DMS79 (cell line): ENCODE measurements around the gene TOB1.

ENCODE experiments used
- DNase-seq: peaks from one replicate; lab custom pipeline; 2025; lab: John Stamatoyannopoulos, UW

TOB1 gene, protein sequence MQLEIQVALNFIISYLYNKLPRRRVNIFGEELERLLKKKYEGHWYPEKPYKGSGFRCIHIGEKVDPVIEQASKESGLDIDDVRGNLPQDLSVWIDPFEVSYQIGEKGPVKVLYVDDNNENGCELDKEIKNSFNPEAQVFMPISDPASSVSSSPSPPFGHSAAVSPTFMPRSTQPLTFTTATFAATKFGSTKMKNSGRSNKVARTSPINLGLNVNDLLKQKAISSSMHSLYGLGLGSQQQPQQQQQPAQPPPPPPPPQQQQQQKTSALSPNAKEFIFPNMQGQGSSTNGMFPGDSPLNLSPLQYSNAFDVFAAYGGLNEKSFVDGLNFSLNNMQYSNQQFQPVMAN

GRCh38 chr17:50866261-50866949 is at the start of gene TOB1:
Gene TOB1 (minus strand): TSS chr17:50866354. CDS start chr17:50864017, 2,337 bp downstream.
- DNase-seq: peak; percentile 89

DNA sequence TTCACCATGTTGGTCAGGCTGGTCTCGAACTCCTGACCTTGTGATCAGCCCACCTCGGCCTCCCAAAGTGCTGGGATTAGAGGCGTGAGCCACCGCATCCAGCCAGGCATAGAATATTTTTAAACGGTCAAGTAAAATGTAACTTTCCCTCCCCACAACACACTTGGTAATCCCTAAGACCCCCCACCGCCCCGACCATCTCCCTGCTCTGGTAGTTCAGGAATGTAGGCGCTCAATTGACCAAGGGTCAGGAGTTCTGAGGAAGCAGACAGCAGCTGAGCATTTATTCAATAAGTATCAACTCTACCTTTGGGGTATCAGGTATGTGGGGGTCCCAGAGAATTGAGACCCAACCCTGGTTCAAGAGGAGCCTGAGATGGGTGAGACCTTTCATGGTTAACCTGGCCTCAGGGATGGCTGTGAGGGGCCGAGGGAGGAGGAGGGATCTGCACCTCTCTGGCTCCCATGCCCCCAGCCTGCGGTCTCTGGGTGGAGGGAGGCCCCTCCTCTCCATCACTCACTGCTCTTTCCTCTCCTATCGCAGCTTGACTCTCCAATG is 48.4 kb upstream of the TOB1 start:
- DNase-seq: no peak

DNA sequence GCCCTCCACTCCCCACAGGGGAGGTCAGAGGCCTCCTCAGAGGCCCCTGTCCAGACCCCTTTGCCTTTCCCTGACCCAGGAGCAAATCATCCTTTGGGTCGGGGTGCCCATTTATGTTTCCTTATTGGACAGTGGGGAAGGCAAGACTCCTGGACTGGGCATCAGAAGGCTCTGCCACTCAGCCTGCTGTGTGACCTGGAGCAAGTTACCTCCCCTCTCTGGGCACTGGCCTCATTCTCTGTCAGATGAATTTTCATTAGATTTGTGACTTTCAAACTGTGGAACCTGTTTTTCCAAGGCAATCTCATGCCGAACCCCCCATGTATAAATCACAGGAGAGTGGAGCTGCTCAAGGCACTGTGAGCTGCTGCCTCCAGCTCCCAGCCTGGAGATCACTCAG is 47.0 kb upstream of the TOB1 start:
- DNase-seq: no peak

DNA sequence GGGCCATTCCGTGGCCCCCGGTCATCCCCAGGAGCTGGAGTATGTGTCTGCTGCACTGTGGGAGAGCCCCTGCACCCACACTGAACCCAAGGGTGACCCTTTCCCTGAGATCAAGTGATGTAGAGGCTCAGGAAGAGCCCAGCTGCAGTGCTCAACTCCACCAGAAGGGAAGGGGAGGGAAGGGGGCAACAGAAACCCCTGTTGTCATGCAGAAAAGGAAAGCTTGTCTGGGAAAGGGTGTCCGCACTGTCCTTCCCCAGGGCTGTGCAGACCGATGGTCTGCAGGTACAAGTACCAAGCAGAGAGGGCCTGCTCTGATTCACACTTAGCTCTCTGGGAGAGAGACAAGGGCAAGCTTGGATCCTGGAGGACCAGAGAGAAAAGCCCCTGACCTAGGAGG is 45.7 kb upstream of the TOB1 start:
- DNase-seq: no peak

GRCh38 chr17:50911450-50911849 is 45.3 kb upstream of the TOB1 start:
- DNase-seq: no peak

DNA sequence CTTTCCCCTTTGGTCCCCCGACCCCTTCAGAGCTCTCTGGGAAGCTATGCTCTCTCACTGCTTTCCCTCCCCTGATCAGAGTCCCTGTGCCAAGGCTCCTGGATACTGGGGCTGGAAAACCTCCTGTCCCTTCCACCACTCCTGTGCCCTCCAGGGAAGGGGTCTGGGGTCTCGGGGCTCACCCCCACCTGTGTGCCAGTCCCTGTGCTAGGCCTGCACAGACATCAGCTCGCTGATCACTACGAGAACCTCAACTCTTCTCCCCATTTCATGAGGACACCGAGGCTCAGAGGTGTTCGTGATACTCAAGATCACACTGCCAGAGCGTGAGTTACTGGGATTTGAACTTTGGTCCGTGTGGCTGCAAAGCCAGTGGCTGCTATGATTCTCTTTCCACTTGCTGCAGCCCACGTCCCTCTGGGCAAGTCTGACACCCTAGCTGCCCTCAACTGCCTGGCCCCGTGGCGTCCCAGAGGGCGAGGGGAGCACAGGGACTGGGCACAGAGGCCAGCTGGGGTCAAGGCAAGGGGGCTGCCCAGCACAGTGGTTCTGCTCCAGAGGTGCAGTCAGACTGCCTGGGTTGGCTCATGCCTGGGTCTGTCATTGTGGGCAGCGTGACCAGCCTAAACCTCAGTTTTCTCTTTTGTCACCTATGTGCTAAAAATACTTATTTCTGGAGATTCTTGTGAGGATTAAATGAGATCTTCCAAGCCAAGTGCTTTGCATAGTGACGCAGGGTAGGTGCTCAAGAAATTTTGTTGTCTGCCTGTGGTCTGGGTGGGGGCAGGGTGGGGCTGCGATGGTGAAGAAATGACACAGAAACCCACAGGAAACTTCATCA is 43.8 kb upstream of the TOB1 start:
- no peak for DNase-seq

- DNase-seq: no peak
Measured at GRCh38 chr17:50908860-50909764, 43.0 kb upstream of the TOB1 start.

DNA sequence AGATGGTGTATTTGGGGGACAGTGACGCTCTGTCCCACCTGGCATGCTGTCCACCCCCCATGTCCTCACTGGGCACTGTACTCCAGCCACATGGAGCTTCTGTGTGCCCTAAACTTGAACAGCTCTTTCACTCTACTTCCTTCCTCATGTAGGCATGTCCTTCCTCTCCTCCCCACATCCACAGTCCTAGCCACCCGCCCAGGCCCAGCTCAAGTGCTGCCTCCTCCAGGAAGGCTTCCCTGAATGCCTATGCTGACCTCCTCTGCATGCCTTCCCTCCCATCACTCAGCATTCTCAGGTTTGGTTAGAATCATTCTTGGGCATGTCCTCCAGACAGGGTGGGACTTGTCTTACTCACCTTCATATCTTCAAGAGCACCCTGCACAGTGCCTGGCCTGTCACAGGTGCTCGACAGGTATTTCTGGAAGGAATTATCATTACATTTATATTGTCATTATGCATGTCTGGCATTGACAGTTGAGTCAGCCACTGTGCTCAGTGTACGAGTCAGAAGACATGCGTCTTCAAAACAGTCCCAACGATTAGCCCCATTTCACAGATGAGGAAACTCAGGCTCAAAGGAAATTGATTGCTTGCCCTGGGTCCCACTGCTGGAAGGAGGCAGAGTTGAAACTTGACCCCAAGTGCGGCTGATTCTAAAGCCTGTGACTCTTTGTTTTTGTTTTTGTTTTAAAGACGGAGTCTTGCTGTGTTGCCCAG is 42.1 kb upstream of the TOB1 start:
- DNase-seq: no peak

DNA sequence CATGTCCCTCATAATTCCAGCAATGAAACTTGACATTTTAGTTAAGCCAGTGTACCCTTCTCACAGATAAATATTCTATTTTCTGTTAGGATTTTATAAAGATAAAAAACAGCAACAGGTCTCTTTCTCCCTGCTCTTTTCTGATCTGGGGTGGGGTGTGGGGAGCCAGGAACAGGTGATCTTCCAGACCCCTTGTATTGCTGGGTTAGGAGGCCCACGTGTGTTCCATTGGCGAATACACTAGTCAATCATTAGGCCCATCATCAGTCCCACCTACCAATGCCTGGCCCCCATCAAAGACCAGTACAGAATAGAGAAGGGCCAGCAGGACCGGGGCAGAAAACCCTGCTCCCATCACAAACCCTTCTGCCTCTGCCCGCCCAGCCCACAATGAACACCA is 40.3 kb upstream of the TOB1 start:
- DNase-seq: no peak

DNA sequence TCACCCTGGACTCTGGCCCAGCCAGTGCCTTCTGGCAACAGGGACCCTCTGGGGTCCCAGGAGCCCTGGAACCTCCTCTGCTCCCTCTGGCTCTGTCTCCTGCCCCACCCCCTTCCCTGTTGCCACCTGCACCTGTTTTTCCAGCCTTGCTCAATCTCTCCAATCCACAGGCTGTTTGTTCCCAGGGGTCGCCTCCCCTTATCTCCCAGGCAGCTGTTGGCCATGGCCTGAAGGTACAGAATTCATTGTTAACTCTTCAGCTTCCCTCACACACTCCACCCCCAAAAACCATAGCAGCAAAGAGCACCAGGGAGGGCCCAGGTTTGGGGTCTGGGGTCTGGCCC is 39.3 kb upstream of the TOB1 start:
- peak; percentile 30 for DNase-seq

GRCh38 chr17:50904518-50905459 is 38.6 kb upstream of the TOB1 start:
- DNase-seq: peak; percentile 83

DNA sequence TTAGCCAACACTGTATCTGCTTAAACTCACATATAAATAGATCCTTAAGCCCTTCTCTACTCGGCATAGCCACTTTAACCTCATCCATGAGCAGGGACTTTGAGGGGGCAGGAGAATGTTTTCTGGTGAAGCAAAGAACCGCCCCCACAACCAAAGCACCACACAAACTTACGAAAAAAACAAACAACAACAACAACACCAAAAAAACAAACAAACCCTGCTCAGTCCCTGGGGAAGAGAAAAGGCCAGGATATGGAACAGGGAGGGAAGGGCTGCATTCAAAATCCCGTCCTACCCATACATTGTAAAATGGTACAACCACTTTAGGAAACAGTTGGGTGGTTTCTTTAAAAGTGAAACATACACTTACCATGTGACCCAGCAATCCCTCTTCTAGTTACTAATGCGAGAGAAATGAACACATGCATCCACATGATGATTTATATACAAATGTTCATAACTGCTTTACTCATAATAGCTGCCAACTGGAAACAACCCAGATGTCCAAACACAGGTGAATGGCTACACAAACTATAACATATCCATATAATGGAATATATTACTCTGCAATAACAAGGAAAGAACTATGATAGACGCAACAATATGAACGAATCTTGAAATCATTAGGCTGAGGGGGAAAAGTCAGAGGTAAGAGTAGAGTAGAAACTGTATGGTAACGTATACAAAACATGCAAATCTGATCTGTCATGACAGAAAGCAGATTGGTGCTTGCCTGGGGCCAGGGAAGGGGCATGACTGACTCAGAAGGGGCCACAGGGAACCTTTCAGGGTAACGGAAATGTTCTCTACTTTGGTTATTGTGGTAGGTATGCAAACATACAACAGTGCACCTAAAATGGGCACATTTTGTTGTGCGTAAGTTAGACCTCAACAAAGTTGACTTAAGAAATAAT is 37.7 kb upstream of the TOB1 start:
- DNase-seq: no peak

DNA sequence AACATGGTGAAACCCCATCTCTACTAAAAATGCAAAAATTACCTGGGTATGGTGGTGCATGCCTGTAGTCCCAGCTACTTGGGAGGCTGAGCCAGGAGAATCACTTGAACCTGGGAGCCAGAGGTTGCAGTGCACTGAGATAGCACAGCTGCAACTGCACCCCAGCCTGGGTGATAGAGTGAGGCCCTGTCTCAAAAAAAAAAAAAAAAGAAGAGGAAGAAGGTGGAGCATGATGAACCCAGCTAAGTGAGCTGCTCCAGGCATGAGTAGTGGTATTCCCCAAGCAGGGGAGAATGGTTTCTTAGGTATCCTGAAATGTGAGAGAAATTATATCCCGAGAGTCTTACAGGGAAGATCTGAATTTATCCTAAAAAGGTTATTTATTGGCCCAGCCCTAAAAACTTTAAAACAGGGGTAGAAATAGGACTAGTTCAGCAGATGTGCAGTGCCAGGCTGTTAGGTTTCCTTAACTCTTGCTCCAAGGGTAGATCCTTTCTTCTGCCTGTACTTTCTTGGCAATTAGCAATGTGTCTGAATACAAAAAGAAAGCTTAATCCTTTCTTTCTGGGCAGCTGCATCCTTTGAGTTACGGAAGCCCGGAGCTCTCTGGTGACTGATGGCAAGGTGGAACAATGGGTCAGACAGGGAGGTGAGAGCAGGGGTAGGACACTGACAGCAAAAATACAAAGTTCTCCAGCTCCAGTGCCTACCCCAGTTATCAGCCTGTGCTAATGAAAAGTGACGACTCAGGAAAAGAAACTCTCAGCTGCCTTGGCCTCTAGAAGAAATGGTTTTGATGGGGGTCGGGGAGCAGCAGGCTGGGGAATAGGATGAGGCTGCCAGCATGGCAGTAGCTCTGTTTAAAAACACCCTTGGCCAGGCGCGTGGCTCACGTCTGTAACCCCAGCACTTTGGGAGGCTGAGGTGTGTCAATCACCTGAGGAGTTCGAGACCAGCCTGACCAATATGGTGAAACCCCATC is 36.5 kb upstream of the TOB1 start:
- no peak for DNase-seq

GRCh38 chr17:50900383-50900892 is 34.3 kb upstream of the TOB1 start:
- DNase-seq: no peak

DNA sequence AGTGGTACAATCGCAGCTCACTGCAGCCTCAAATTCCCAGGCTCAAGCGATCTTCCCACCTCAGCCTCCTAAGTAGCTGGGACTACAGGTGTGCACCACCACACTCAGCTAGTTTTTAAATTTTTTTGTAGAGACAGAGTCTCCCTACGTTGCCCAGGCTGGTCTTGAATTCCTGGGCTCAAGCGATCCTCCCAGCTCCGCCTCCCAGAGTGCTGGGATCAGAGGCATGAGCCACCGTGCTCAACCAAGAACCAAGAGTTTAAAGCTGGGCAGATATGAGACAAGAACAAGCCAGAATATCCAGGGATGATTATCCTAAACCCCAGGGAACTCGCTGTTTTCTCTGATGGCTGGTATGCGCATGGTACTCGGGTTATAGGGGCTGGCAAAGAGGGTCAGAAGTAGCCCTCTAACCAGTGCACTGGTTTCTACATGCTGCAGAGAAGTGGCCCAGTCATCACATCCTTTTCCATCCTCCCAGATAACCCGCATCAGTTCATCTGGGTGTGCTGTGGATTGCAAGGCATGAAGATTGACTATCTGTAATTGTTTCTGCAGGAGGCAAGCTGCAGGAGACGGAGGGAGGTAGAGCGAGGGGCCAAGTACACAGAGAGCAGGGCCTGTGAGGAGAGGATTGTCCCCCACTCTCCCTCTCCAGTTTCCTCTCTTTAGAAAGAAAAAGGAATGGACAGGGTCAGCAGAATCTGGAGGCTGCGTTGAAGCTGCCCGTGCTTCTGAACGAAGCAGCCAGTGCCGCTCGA is 33.6 kb upstream of the TOB1 start:
- no peak for DNase-seq

DNA sequence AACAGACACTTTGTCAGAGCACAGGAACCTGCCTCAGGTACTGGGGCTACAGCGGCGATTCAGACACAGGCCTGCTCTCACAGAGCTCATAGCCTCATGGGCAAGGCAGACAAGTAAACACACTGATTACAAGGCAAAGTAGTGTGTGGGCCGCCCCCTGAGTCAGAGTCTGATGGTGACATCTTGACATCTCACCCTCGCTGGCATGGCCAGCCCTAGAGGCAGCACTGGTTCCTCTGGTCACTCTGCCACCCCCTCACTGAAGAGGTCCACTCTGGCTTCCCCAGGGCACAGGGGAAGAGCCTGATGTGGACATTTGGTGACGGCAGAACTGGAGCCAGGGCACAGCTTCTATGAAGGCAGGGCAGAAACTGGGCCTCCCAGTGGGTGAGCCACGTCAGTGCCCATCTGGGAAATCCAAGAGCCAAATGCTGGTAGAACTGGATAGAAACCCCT is 32.9 kb upstream of the TOB1 start:
- DNase-seq: no peak
